HCT116 (cell line): ENCODE results near the gene TBC1D30.

ENCODE experiments used
- CEBPB ChIP-seq: IDR thresholded peaks from 2 replicates; pipeline ENCODE4 v1.6.1; 2012; ENCODE audit warnings: low read depth
- CTCF ChIP-seq, 3 experiments: fragments of 200-600 bp in 1 of 3; sonication (generic) in 1 of 3; IDR thresholded peaks in 2 of 3; conservative IDR thresholded peaks in 1 of 3; 2 replicates each; pipeline ENCODE4 v1.5.1; 2012 to 2017; ENCODE audit warnings: low read depth in 2 of 3, low read length in 2 of 3, antibody characterized with exemption in 1 of 3, borderline replicate concordance in 1 of 3, control low read depth in 1 of 3, mild to moderate bottlenecking in 1 of 3, mixed read lengths in 1 of 3, mixed run types in 1 of 3, moderate library complexity in 1 of 3; ENCODE audit not compliant: insufficient read depth in 1 of 3
- EGR1 ChIP-seq: IDR thresholded peaks from 2 replicates; pipeline ENCODE4 v1.6.1; 2012; ENCODE audit warnings: low read depth
- ELF1 ChIP-seq: IDR thresholded peaks from 2 replicates; pipeline ENCODE4 v1.6.1; 2012; ENCODE audit warnings: low read depth, borderline replicate concordance
- EZH2 ChIP-seq: fragments of 200-600 bp; sonication (generic); IDR thresholded peaks from 2 replicates; pipeline ENCODE4 v1.6.1; 2017; ENCODE audit warnings: antibody characterized with exemption, mixed run types
- JUND ChIP-seq: IDR thresholded peaks from 2 replicates; pipeline ENCODE4 v1.6.1; 2012
- POLR2AphosphoS5 ChIP-seq: IDR thresholded peaks from 2 replicates; pipeline ENCODE4 v1.6.1; 2011; ENCODE audit warnings: mild to moderate bottlenecking, low read depth, low read length, moderate library complexity
- REST ChIP-seq: IDR thresholded peaks from 2 replicates; pipeline ENCODE4 v1.6.1; 2012; ENCODE audit warnings: low read depth
- SIN3A ChIP-seq: IDR thresholded peaks from 2 replicates; pipeline ENCODE4 v1.6.1; 2012; ENCODE audit warnings: low read depth
- TCF7L2 ChIP-seq: IDR thresholded peaks from 2 replicates; pipeline ENCODE4 v1.7.0; 2011; ENCODE audit warnings: borderline replicate concordance, inconsistent platforms; ENCODE audit not compliant: insufficient read depth, insufficient read length; ENCODE audit errors: extremely low read depth
- YY1 ChIP-seq: IDR thresholded peaks from 2 replicates; pipeline ENCODE4 v1.6.1; 2011; ENCODE audit warnings: low read length, low read depth, moderate library complexity, mild to moderate bottlenecking; ENCODE audit not compliant: insufficient replicate concordance; ENCODE audit errors: extremely low read depth
- ZBTB33 ChIP-seq: IDR thresholded peaks from 2 replicates; pipeline ENCODE4 v1.6.1; 2011; ENCODE audit warnings: mild to moderate bottlenecking, low read length, moderate library complexity; ENCODE audit not compliant: insufficient replicate concordance; ENCODE audit errors: extremely low read depth
- ZNF274 ChIP-seq: fragments of 200-500 bp; sonication (Bioruptor generic); IDR thresholded peaks from 2 replicates; pipeline ENCODE4 v1.6.1; 2014; ENCODE audit warnings: mild to moderate bottlenecking, low read depth, low read length, inconsistent platforms

- no peak for TF ChIP-seq ELF1
- no peak for TF ChIP-seq CTCF (IDR thresholded peaks at IDR 0.05 in 2 of 3, conservative IDR thresholded peaks at IDR 0.05 in 1 of 3; ENCODE audit: borderline replicate concordance in 1 of 3, insufficient read depth in 1 of 3, low read depth in 2 of 3, low read length in 2 of 3)
- TF ChIP-seq ZBTB33, result no peak
- no peak for TF ChIP-seq ZNF274
- TF ChIP-seq SIN3A, result no peak
- TF ChIP-seq REST, result no peak
- TF ChIP-seq EGR1, result no peak
- no peak for TF ChIP-seq YY1
- TF ChIP-seq POLR2AphosphoS5, result no peak
- TF ChIP-seq JUND, result no peak
- TF ChIP-seq EZH2, result no peak
- TF ChIP-seq CEBPB, result no peak
- TF ChIP-seq TCF7L2, result no peak
Measured at GRCh38 chr12:64782191-64782876, 42.1 kb upstream of the TBC1D30 start.
